Measurements from ENCODE around the gene KLHL1. TPM values are rescaled to one million over a fixed set of nuclear protein-coding genes. Genes with fewer than 3 reads are reported as not detected.

The KLHL1 gene
- total RNA-seq, 1 experiment from 2014 or later: not detected

GRCh38 chr13:70022646-70023045, 85.6 kb downstream of the KLHL1 start:
- H3K36me3 ChIP-seq (ENCODE audit: control insufficient read depth, insufficient read depth, low read length): no peaks in the 10 kb centered on the region
- DNase-seq (ENCODE audit: low read depth, low spot score) (no peak), ATAC-seq (no peak)
- no peaks in the 10 kb centered on the region for H3K27me3 ChIP-seq (ENCODE audit: control insufficient read depth, insufficient read depth, low read length)
- H3K4me3 ChIP-seq (ENCODE audit: low read depth in 2 of 2, low read length in 2 of 2): no peak overlapping the region
- H3K9me3 ChIP-seq (ENCODE audit: control insufficient read depth, insufficient read depth, low read depth, low read length): no peaks in the 10 kb centered on the region
- no peaks in the 10 kb centered on the region for H3K4me1 ChIP-seq (ENCODE audit: control insufficient read depth, insufficient read depth, low read length)
- intact Hi-C loops (cut with micrococcal nuclease; ENCODE audit: unreplicated experiment): no loop called here
- TF ChIP-seq, protein P1, sequence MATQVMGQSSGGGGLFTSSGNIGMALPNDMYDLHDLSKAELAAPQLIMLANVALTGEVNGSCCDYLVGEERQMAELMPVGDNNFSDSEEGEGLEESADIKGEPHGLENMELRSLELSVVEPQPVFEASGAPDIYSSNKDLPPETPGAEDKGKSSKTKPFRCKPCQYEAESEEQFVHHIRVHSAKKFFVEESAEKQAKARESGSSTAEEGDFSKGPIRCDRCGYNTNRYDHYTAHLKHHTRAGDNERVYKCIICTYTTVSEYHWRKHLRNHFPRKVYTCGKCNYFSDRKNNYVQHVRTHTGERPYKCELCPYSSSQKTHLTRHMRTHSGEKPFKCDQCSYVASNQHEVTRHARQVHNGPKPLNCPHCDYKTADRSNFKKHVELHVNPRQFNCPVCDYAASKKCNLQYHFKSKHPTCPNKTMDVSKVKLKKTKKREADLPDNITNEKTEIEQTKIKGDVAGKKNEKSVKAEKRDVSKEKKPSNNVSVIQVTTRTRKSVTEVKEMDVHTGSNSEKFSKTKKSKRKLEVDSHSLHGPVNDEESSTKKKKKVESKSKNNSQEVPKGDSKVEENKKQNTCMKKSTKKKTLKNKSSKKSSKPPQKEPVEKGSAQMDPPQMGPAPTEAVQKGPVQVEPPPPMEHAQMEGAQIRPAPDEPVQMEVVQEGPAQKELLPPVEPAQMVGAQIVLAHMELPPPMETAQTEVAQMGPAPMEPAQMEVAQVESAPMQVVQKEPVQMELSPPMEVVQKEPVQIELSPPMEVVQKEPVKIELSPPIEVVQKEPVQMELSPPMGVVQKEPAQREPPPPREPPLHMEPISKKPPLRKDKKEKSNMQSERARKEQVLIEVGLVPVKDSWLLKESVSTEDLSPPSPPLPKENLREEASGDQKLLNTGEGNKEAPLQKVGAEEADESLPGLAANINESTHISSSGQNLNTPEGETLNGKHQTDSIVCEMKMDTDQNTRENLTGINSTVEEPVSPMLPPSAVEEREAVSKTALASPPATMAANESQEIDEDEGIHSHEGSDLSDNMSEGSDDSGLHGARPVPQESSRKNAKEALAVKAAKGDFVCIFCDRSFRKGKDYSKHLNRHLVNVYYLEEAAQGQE (IDR thresholded peaks at IDR 0.05; ENCODE audit: insufficient read depth in 1 of 2, low read depth in 2 of 2, low read length in 1 of 2): no peak
- TF ChIP-seq CTCF (IDR thresholded peaks at IDR 0.05): no peak
- no peak for TF ChIP-seq POLR2AphosphoS5 (IDR thresholded peaks at IDR 0.05; ENCODE audit: low read depth, low read length)
- no peak for TF ChIP-seq SIN3A (IDR thresholded peaks at IDR 0.05; ENCODE audit: borderline replicate concordance, insufficient read depth, low read depth, low read length)
- no peak for TF ChIP-seq TCF7L2 (IDR thresholded peaks at IDR 0.05; ENCODE audit: low read depth, low read length)
- no peak overlapping the region for H3K27ac ChIP-seq (ENCODE audit: low read length)
- BruUV-seq (replicated peaks): no TSS peak
- ChIA-PET CTCF (no interaction called here), POLR2A (no interaction called here)
- in situ Hi-C loops (cut with HindIII; ENCODE audit: low pct_unique_long_range_greater_than_20kb, low sequenced_read_pairs): no loop called here

DNA sequence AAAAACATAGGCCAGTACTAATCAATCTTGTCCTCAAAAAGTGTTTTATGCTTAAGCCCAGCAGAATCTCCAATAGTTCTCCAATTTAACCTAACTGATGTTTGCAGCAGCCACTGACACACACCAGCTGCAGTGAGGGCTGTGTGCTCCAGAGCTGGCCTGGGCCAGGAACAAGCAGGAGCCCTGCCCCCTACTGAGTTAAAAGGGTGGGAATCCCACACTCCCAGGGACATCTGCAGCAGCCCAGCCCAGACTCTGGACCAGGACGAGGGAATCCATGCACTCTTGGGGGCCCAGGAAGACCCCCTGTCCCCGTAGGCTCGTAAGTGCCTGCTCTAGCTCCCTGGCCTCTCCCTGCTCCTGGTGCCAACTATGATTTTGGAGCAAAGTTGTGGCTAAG, 92.1 kb downstream of the KLHL1 start:
- TF ChIP-seq, protein P1 (IDR thresholded peaks at IDR 0.05; ENCODE audit: insufficient read depth in 1 of 2, low read depth in 2 of 2, low read length in 1 of 2): no peak
- no peak for TF ChIP-seq SIN3A (IDR thresholded peaks at IDR 0.05; ENCODE audit: borderline replicate concordance, insufficient read depth, low read depth, low read length)
- TF ChIP-seq CTCF (IDR thresholded peaks at IDR 0.05): no peak
- no peak for TF ChIP-seq POLR2AphosphoS5 (IDR thresholded peaks at IDR 0.05; ENCODE audit: low read depth, low read length)
- TF ChIP-seq TCF7L2 (IDR thresholded peaks at IDR 0.05; ENCODE audit: low read depth, low read length): no peak
- no peaks in the 10 kb centered on the region for H3K27me3 ChIP-seq (ENCODE audit: control insufficient read depth, insufficient read depth, low read length)
- ChIA-PET CTCF (no interaction called here), POLR2A (no interaction called here)
- no TSS peak for BruUV-seq (replicated peaks)
- intact Hi-C loops (cut with micrococcal nuclease; ENCODE audit: unreplicated experiment): no loop called here
- in situ Hi-C loops (cut with HindIII; ENCODE audit: low pct_unique_long_range_greater_than_20kb, low sequenced_read_pairs): no loop called here
- no peak for DNase-seq (ENCODE audit: low read depth, low spot score)
- no peaks in the 10 kb centered on the region for H3K9me3 ChIP-seq (ENCODE audit: control insufficient read depth, insufficient read depth, low read depth, low read length)
- H3K4me1 ChIP-seq (ENCODE audit: control insufficient read depth, insufficient read depth, low read length): no peaks in the 10 kb centered on the region
- H3K36me3 ChIP-seq (ENCODE audit: control insufficient read depth, insufficient read depth, low read length): no peaks in the 10 kb centered on the region
- H3K27ac ChIP-seq (ENCODE audit: low read length): no peak overlapping the region
- H3K4me3 ChIP-seq (ENCODE audit: low read depth in 2 of 2, low read length in 2 of 2): no peak overlapping the region
- ATAC-seq: no peak

Data from Panc1 (cell line).